DMS114 treated with DMSO at 0.1 percent for 48 hours (cell line): Measurements from ENCODE around the gene FCGR2B.
"Not testable (repeated sequence)": the region's sequence is repeated elsewhere in the genome, so short reads cannot be mapped to it uniquely, and the experiment has no call there.

Source experiments
- DNase-seq: peaks from one replicate; lab custom pipeline; 2025; ENCODE audit not compliant: unreplicated experiment; lab: John Stamatoyannopoulos, UW

Gene FCGR2B

DNA sequence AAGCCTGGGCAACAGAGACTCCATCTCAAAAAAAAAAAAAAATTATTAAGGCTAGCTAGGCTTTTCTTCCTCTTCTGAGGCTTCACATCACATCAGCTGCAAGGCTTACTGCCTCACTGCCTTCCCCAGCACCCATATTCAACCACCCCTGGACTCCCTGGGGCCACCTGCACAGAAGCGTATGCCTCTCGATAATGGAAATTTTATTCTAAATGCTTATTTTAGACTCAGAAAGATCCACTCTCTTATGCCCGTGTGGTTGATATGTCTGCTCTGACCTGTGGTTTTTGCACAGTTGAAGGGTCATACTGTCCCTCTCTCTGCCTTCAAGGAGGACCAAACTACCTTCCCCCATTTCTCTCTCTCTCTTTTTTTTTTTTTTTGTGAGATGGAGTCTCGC lies 42.6 kb downstream of the FCGR2B start:
- DNase-seq, result no peak

DNA sequence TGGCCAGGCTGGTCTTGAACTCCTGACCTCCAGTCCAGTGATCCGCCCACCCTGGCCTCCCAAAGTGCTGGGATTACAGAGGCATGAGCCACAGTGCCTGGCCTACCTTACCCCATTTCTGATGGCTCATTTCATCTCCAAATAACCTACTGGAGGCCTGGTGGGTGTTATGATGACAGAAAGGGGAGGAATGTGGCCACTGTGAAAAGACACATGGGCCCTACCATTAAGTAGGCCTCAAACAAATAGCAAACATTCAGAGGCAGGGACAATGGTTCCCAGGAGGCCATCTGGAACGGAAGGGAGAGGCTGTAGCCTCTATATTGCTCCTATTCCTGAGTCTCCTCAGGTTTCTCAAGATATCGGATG lies 43.2 kb downstream of the FCGR2B start:
- DNase-seq, result no peak

DNA sequence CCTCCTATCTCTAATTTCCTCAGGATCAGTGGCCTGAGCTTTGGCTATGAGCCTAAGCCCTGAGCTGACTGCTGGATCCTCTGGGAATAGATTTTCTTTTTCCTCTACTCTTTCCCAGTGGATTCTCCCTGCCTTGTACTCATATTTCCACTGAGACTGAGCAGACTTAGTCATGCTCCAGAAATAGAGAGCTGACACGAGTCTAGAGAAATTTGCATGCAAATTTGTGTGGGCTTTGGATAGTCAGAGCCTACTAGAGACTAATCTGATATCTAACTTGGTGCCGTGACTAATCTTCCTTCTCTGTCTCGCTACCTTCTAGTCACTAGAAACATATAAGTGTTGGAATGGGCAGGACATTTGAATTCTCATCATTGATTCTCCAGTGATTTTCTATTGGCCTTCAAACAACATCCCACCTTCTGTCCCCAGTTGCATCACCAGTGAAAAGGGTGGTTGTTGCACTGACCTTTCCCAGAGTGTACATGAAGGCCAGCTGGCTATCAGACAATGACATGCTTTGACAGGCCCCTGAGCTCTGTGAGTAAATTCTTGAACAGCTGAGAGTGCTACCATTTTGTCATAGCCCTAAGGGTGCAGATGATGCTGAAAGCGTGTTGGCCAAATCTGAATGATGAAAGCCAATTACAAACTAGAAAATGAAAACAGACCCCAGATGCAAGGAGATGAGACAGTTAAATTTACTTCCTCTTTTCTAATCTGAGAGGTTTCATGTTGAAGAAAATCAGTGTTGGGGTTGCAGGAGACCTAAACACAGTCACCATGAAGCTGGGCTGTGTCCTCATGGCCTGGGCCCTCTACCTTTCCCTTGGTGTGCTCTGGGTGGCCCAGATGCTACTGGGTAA lies 43.8 kb downstream of the FCGR2B start, which contains the start of gene FCRLA:
FCRLA (plus strand) TSS at position 748 of the 866 bp plus-strand sequence; CDS start at position 784, 36 bp downstream.
- DNase-seq, result no peak

DNA sequence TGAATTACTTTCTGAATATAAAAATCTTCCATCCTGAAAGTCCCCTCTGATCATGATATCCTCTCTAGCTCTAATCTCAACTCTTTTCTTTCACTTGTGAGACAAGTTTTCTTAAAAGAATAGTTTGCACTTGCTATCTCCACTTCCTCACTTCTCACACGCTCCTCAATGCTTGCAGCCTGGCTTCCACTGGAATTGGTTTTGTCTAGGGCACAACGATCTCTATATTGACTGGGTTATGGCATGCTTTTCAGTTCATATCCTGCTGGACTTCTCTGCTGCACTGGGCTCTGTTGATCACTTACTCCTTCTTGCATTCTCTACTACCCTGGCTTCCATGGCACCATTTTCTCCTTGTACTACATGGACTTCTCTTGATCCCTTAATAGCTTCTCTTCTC lies 44.6 kb downstream of the FCGR2B start:
- DNase-seq, result no peak

DNA sequence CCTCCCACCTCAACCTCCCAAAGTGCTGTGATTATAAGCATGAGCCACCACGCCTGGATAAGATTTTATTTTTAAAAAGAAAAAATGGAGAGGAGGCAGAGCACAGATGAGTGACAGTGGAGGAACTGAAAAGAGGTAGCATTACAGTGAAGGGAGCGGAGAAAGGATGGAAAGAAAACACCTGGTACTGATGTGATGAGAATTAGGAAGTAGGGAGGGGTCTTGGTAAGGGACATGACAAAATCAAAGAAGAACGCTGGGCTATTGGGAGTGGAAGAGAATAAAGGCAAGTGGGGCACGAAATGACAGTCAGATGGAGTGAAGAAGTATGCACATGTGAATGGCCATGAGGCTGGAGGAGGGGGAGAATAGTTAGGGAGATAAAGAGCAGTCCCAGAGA lies 46.4 kb downstream of the FCGR2B start:
- DNase-seq, result no peak

DNA sequence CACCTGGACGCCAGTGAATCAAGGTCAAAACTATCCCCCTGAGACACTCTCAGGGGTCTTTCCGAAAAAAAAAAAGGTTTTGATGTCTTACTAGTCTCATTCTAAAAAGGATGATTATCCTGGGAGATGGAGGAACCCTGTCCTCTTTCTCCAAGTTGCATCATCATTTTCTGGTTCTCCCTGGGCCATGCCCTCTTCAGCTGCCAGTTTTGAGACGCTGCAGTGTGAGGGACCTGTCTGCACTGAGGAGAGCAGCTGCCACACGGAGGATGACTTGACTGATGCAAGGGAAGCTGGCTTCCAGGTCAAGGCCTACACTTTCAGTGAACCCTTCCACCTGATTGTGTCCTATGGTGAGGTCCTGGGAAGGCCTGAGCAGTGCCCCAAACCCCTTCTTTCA lies 47.6 kb downstream of the FCGR2B start:
- no peak for DNase-seq

DNA sequence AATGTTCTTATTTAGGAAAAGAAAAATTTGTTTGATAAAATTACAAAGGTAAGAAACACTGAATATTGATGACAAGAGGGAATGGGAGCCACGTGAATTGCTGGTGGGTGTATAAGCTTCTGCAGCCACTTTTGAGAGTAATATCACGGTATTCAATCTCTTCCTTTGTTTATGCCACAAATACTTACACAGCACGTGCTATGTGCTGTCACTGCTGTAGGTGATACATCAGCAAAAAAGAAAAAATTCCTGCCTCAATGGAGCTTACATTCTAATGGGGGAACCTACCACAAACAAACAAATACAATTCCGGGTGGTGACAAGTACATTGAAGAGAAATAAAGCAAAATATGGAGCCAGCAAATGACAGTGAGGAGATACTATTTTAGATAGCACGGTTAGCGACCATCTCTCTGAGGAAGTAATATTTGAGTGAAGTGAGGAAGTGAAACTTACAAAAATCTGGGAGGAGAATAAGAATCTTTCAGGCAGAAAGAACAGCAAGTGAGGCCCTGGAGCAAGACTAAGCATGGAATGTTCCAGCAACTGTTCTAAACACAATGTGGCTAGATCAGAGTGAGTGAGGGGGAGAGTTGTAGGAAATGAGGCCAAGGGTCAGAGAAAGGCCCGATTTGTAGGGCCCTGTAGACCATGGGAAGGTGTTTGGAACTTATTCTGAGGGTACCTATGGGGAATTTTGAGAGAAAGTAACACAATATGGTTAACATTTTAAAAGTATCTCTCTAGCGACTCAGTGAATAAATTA lies 55.8 kb downstream of the FCGR2B start:
- DNase-seq, result no peak

DNA sequence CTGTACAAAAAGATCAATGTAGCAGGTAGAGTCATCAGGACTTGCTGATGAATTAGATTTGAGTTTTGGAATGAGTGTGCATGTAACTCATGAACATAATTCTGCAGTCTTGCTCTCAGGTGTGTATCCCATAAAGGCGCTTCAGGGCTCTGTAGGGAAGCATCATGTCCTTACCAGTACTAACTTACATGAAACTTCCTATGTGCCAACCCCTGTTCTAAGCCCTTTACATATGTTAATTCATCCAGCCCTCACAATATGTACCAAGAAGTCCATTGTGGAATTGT lies 56.3 kb downstream of the FCGR2B start:
- DNase-seq, result no peak

DNA sequence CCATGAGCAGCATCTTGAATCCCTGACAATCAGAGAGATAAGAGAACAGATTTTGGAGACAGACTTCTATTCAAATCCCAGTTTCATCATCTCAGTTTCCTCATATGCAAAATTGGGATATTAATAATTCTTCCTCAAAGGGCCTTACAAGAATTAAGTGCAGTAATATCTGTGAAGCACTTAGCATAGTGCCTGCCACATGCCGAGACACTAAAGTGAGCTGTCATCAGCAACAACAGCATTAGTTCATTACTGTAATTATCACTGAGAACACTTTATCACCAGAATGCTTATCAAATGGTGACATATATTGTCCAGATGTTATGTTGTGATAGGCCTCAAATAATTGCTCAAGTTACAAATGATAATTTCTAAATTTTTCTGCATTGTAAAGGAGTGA lies 57.5 kb downstream of the FCGR2B start:
- no peak for DNase-seq

DNA sequence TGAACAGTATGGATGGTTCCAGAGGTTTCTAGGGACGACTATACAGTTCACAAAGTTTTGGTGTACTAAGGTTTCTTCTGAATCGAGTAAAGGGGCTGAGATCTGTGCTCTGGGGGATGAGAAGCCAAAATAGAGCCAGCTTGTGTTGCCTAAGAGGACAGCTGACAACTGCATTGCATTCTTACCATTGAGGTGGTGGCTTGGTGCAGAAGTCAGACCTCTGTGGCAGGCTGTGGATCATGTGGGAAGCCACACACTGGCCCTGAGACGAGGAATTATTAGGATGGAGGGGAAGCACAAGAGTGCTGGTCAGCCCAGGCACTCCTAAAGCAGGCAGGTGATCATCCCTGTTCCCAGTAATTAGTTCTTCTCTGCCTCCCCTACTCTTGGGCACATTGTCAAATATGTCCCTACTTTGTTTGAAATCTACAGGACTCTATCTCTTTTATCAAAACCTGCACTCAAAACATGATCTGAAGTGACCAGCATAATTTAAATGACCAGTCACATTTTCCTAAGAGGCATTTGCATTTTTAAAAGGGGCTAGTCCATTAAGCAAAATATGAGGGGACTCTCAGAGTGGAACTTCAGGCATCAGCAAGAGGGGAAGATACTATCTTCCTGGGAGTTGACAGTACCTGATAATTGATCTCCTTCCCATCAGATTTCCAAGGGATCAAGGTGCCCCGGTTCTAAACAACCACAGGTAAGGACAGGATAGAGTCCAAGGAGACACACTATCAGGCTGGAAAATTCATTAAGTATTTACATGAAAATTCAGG lies 58.2 kb downstream of the FCGR2B start, which contains the start of gene FCRLB:
FCRLB (plus strand) TSS at position 589 of the 782 bp plus-strand sequence. CDS start 1,129 bp downstream, outside the sequence.
- DNase-seq, result no peak

DNA sequence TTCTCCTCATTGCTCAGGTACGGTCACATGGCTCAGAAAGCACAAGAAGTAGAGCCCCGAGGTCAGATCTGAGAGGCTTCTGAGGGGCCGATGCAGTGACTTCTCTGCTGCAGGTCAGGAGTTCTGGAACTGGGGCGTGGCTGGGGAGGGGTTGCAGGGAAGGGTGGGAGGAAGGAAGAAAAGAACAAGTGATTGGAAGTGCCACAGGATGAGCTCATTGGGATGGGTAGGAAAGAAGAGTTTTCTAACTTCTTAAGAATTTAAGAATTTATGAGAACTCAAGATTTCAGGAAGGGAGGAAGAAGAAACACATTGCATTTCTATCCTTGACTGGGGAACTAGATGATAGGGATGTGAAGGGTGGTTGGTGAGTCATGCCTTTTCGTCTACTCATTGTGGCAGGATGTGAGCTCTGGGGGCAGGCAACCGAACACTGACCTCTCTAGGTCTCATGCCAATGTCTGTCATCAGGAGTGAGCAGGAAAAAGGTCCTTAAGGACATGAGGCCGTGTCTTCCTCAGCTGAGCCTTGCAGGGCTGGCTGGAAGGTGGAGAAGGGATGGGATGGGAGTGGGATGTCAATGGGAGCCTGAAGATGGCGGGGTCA lies 58.9 kb downstream of the FCGR2B start:
- DNase-seq, result no peak

DNA sequence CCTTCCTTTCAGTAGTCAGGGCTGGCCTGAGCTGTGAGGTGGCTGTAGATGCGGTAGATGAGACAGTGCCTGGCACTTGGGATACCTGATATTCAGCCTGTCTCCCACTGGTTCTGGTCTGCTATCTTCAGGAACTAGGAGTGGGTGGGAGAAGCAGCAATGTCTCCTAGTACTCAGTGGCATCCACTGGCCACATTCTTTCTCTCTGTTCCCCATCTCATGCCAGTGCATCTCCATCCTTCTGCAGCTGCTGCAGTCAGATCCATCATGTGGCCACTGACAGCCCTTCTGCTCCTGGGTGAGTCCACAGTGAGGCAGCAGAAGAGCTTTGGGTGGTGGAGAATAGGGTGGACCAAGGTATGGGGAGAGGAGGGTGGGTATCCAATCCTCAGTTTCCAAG lies 59.5 kb downstream of the FCGR2B start:
- DNase-seq, result no peak

DNA sequence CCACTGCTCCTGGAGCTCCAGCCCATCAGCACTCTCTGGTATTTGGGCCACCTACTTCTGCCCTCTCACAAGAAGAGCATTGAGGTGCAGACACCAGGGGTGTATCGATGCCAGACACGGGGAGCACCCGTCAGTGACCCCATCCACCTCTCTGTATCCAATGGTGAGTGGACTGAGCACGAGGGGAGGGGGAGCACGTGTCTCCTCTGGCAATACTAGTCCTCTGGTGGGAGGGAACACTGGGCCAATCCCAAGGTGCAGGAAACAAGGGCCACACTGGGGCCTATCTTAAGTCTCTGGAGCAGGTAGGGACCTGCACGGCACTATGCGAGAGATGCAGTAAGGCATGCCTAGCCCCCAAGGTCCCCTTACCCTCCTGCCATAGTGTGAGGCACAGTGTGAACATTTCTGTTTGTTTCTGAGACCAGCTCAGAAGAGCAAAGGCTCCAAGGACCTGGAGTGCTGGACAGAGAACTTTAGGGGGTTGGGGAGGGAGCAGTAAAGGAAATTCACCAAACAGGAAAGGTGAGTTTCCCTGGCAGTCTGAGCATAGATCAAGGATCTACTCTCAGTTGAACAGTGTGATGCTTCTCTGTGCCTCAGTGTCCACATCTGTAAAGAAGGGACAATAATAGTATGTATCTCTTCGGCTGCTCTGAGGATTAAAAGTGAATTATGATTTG lies 60.7 kb downstream of the FCGR2B start:
- no peak for DNase-seq

DNA sequence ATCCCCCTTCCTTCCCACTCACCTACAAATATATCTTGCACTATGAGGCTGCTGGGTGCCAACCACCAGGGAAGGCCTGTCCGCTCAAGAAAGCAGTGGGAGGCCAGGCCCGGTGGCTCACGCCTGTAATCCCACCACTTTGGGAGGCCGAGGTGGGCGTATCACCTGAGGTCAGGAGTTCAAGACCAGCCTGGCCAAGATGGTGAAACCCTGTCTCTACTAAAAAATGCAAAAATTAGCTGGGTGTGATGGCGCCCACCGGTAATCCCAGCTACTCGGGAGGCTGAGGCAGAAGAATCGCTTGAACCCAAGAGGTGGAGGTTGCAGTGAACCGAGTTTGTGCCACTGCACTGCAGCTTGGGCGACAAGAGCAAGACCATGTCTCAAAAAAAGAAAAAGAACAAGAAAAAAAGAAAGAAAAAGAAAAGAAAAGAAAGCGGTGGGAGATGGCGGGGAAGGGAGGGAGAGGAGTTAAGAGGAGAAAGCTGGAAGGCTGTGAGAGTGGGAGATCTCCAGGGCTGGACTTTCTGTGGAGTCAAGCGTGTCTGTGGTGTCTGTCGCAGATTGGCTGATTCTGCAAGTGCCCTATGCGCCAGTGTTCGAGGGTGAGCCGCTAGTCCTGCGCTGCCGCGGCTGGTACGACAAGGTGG lies 62.4 kb downstream of the FCGR2B start:
- not testable (repeated sequence) for DNase-seq

DNA sequence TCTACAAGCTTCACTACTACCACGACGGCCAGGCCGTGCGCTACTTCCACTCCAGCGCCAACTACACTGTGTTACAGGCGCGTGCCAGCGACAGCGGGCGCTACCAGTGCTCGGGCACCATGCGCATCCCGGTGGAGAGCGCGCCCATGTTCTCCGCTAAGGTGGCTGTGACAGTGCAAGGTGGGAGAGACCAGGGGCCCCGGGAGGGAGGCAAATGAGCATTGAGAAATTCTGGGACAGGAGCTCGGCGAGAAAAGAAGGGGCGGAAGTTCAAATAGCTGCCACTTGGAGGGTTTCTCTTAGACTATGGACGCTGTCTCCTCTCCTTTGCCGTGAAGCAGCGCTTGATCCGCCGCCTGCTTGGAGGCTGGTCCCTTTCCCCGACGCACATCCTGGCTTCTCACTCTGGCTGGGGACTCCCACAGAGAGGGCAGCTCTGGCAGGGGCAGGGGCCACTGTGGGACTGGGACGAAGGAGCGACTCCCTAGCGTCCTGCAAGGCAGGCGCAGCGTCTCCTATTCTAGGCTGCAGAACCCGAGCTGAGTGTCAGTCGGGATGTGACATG lies 63.0 kb downstream of the FCGR2B start:
- peak; percentile 67 for DNase-seq

DNA sequence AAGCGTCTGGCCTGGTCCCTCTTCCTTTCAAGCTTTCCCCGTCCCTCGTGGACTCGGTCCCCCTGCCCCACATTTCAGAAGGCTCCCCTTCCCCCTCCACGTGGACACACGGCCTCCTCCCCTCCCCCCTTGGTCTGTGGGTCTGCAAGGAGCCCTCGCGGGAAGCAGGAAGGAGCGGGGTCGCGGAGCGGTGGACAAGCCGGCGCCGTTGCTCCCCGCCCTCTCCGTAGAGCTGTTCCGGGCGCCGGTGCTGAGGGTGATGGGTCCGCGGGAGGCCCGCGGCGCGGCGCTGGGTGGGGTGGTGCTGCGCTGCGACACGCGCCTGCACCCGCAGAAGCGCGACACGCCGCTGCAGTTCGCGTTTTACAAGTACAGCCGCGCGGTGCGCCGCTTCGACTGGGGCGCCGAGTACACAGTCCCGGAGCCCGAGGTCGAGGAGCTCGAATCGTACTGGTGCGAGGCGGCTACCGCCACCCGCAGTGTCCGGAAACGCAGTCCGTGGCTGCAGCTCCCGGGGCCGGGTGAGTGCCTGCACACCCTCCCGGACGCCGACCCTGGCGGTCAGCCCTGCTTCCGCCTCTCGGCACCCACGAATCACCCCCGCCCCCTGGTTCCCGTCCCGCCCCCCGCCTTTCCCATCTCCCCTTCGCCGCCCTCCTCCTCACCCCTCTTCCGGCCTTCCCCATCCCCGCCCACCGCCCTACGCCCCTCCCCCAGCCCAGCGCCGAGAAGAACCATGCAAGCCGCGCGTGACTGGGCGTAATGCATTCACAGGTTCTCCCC lies 63.7 kb downstream of the FCGR2B start:
- peak; percentile 83 for DNase-seq

DNA sequence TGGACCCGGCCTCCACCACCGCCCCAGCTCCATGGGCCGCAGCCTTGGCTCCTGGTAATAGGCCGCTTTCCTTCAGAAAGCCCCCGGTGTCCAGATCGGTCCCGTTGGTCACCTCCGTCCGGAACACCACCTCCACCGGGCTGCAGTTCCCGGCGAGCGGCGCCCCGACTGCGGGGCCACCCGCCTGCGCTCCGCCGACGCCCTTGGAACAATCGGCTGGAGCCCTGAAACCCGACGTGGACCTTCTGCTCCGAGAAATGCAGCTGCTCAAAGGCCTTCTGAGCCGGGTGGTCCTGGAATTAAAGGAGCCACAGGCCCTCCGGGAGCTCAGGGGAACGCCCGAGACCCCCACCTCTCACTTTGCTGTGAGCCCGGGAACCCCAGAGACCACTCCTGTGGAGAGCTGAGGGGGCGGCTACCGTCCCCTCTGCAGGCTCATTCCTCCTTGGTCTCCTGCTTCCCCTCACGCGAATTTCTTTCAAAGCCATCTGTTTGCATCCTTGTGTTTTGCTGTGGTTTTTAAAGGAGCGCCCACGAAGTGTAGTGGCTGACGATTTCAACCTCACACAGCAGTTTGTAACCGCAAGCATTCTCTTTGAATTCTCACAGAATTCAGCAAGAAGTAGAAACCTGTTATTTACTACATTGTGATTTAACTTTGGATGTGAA lies 64.4 kb downstream of the FCGR2B start:
- no peak for DNase-seq
